Measurements from ENCODE around the gene ABCC1. TPM values are rescaled to one million over a fixed set of nuclear protein-coding genes. Genes with fewer than 3 reads are reported as not detected.
A peak's percentile ranks its signal among the peaks of the same experiment; 100 is the strongest.

Gene ABCC1
- total RNA-seq, 1 donor from 2014 or later, result 29.9 TPM

GRCh38 chr16:15983898-15984297, 34.5 kb downstream of the ABCC1 start:
- Mint-ChIP-seq H3K27ac (ENCODE audit: unreplicated experiment) (no peak overlapping the region), H3K27me3 (ENCODE audit: unreplicated experiment) (peaks cover 4% of the 10 kb centered on the region), H3K9me3 (ENCODE audit: unreplicated experiment) (peaks cover 17% of the 10 kb centered on the region), H3K4me1 (ENCODE audit: low read depth, unreplicated experiment) (peaks cover 6% of the 10 kb centered on the region), H3K36me3 (ENCODE audit: unreplicated experiment) (peaks cover 33% of the 10 kb centered on the region), H3K4me3 (ENCODE audit: unreplicated experiment) (no peak overlapping the region)
- TF ChIP-seq CTCF (IDR thresholded peaks at IDR 0.05; ENCODE audit: partially characterized antibody, unreplicated experiment), result no peak
- no peak for DNase-seq

- no peak for TF ChIP-seq CTCF (IDR thresholded peaks at IDR 0.05; ENCODE audit: partially characterized antibody, unreplicated experiment)
- no peak for DNase-seq
- Mint-ChIP-seq H3K36me3 (ENCODE audit: unreplicated experiment) (peaks cover 22% of the 10 kb centered on the region), H3K27ac (ENCODE audit: unreplicated experiment) (no peak overlapping the region), H3K9me3 (ENCODE audit: unreplicated experiment) (peaks cover 12% of the 10 kb centered on the region), H3K4me1 (ENCODE audit: low read depth, unreplicated experiment) (peaks cover 6% of the 10 kb centered on the region), H3K27me3 (ENCODE audit: unreplicated experiment) (peaks cover 4% of the 10 kb centered on the region), H3K4me3 (ENCODE audit: unreplicated experiment) (no peak overlapping the region)
Observed at GRCh38 chr16:15985144-15985543, 35.7 kb downstream of the ABCC1 start.

GRCh38 chr16:15986261-15986660, 36.8 kb downstream of the ABCC1 start:
- peaks cover 4% of the 10 kb centered on the region for H3K27me3 Mint-ChIP-seq (ENCODE audit: unreplicated experiment)
- H3K4me3 Mint-ChIP-seq (ENCODE audit: unreplicated experiment), result no peak overlapping the region
- H3K27ac Mint-ChIP-seq (ENCODE audit: unreplicated experiment), result no peak overlapping the region
- DNase-seq, result no peak
- peaks cover 15% of the 10 kb centered on the region for H3K9me3 Mint-ChIP-seq (ENCODE audit: unreplicated experiment)
- peaks cover 15% of the 10 kb centered on the region for H3K36me3 Mint-ChIP-seq (ENCODE audit: unreplicated experiment)
- H3K4me1 Mint-ChIP-seq (ENCODE audit: low read depth, unreplicated experiment), result peaks cover 9% of the 10 kb centered on the region
- no peak for TF ChIP-seq CTCF (IDR thresholded peaks at IDR 0.05; ENCODE audit: partially characterized antibody, unreplicated experiment)

GRCh38 chr16:15988268-15989013, 39.0 kb downstream of the ABCC1 start:
- H3K4me3 Mint-ChIP-seq (ENCODE audit: unreplicated experiment), result no peak overlapping the region
- peak overlapping the region; percentile 91 for H3K27ac Mint-ChIP-seq (ENCODE audit: unreplicated experiment)
- peaks cover 5% of the 10 kb centered on the region for H3K36me3 Mint-ChIP-seq (ENCODE audit: unreplicated experiment)
- H3K27me3 Mint-ChIP-seq (ENCODE audit: unreplicated experiment), result peaks cover 4% of the 10 kb centered on the region
- TF ChIP-seq CTCF (IDR thresholded peaks at IDR 0.05; ENCODE audit: partially characterized antibody, unreplicated experiment), result no peak
- peaks cover 10% of the 10 kb centered on the region for H3K4me1 Mint-ChIP-seq (ENCODE audit: low read depth, unreplicated experiment)
- no peak for DNase-seq
- H3K9me3 Mint-ChIP-seq (ENCODE audit: unreplicated experiment), result peaks cover 10% of the 10 kb centered on the region

- peaks cover 4% of the 10 kb centered on the region for H3K27me3 Mint-ChIP-seq (ENCODE audit: unreplicated experiment)
- DNase-seq, result no peak
- no peak overlapping the region for H3K4me3 Mint-ChIP-seq (ENCODE audit: unreplicated experiment)
- peaks cover 10% of the 10 kb centered on the region for H3K9me3 Mint-ChIP-seq (ENCODE audit: unreplicated experiment)
- TF ChIP-seq CTCF (IDR thresholded peaks at IDR 0.05; ENCODE audit: partially characterized antibody, unreplicated experiment), result no peak
- H3K4me1 Mint-ChIP-seq (ENCODE audit: low read depth, unreplicated experiment), result peaks cover 10% of the 10 kb centered on the region
- peaks cover 5% of the 10 kb centered on the region for H3K36me3 Mint-ChIP-seq (ENCODE audit: unreplicated experiment)
- H3K27ac Mint-ChIP-seq (ENCODE audit: unreplicated experiment), result no peak overlapping the region
Observed at GRCh38 chr16:15990902-15991301, 41.5 kb downstream of the ABCC1 start.
